ENCODE data around the gene OPHN1.

OPHN1 gene

GRCh38 chrX:68433155-68433980 lies at the start of gene OPHN1:
TSS of gene OPHN1 (minus strand) at chrX:68433495. CDS start at chrX:68433020, 475 bp downstream.
- no peak for DNase-seq

- no peak for DNase-seq
Measured at GRCh38 chrX:68480969-68481368, 47.7 kb upstream of the OPHN1 start.

GRCh38 chrX:68464796-68465195 lies 31.5 kb upstream of the OPHN1 start:
- DNase-seq = no peak

- no peak for DNase-seq
Measured at GRCh38 chrX:68463880-68464279, 30.6 kb upstream of the OPHN1 start.

GRCh38 chrX:68462653-68463052 lies 29.4 kb upstream of the OPHN1 start:
- DNase-seq = no peak

- no peak for DNase-seq
Measured at GRCh38 chrX:68462197-68462596, 28.9 kb upstream of the OPHN1 start.

GRCh38 chrX:68461576-68461975 lies 28.3 kb upstream of the OPHN1 start:
- no peak for DNase-seq

GRCh38 chrX:68461093-68461492 lies 27.8 kb upstream of the OPHN1 start:
- DNase-seq = no peak

- DNase-seq = no peak
Measured at GRCh38 chrX:68455151-68455510, 21.8 kb upstream of the OPHN1 start.

GRCh38 chrX:68454476-68455150 lies 21.3 kb upstream of the OPHN1 start:
- no peak for DNase-seq

- no peak for DNase-seq
Measured at GRCh38 chrX:68451720-68452119, 18.4 kb upstream of the OPHN1 start.

- peak; percentile 0 for DNase-seq
Measured at GRCh38 chrX:68443155-68443868, 10.0 kb upstream of the OPHN1 start.

- DNase-seq = no peak
Measured at GRCh38 chrX:68440940-68441339, 7.6 kb upstream of the OPHN1 start.

- DNase-seq = no peak
Measured at GRCh38 chrX:68440442-68440841, 7.1 kb upstream of the OPHN1 start.

- DNase-seq = no peak
Measured at GRCh38 chrX:68439341-68439740, 6.0 kb upstream of the OPHN1 start.

GRCh38 chrX:68438575-68438974 lies 5.3 kb upstream of the OPHN1 start:
- no peak for DNase-seq

GRCh38 chrX:68433981-68434299 lies 645 bp upstream of the OPHN1 start:
- no peak for DNase-seq

- no peak for DNase-seq
Measured at GRCh38 chrX:68432648-68433047, 647 bp downstream of the OPHN1 start.

- DNase-seq = no peak
Measured at GRCh38 chrX:68431836-68432235, 1.5 kb downstream of the OPHN1 start.

- no peak for DNase-seq
Measured at GRCh38 chrX:68429216-68429615, 4.1 kb downstream of the OPHN1 start.

GRCh38 chrX:68428431-68428830 lies 4.9 kb downstream of the OPHN1 start:
- DNase-seq = no peak

- DNase-seq = no peak
Measured at GRCh38 chrX:68424719-68425118, 8.6 kb downstream of the OPHN1 start.

GRCh38 chrX:68422478-68422877 lies 10.8 kb downstream of the OPHN1 start:
- DNase-seq = no peak

- no peak for DNase-seq
Measured at GRCh38 chrX:68421636-68422035, 11.7 kb downstream of the OPHN1 start.

Measured in activated effector memory CD4-positive, alpha-beta T cell treated with Interleukin-2 at 50 U/mL for 16 hours (primary cell).